Measurements from ENCODE around the gene TBC1D16. TPM values are rescaled to one million over a fixed set of nuclear protein-coding genes. Genes with fewer than 3 reads are reported as not detected.

Gene TBC1D16
- total RNA-seq, 1 donor = 37.8 TPM

GRCh38 chr17:79888009-79888540 lies 147.6 kb downstream of the TBC1D16 start:
- DNase-seq (ENCODE audit: low read depth) = no peak
- H3K4me3 ChIP-seq (ENCODE audit: low read depth, low read length) = no peak overlapping the region
- TF ChIP-seq CTCF (IDR thresholded peaks at IDR 0.05; ENCODE audit: insufficient read depth, low read length) = no peak

- no peak for TF ChIP-seq CTCF (IDR thresholded peaks at IDR 0.05; ENCODE audit: insufficient read depth, low read length)
- DNase-seq (ENCODE audit: low read depth) = no peak
These were observed 148.2 kb downstream of the TBC1D16 start for GRCh38 chr17:79887451-79887991.

GRCh38 chr17:79883202-79883601 lies 152.5 kb downstream of the TBC1D16 start:
- DNase-seq (ENCODE audit: low read depth) = no peak
- TF ChIP-seq CTCF (IDR thresholded peaks at IDR 0.05; ENCODE audit: insufficient read depth, low read length) = no peak
- H3K4me3 ChIP-seq (ENCODE audit: low read depth, low read length) = no peak overlapping the region

More at GRCh38 chr17:79887451-79887991, 148.2 kb downstream of the TBC1D16 start:
- H3K4me3 ChIP-seq (ENCODE audit: low read depth, low read length) = no peak overlapping the region

Other genes with a start within 250 kb of the TBC1D16 start
- gene CBX8, start 238.8 kb downstream of the TBC1D16 start, total RNA-seq (ENCODE audit: low replicate concordance) = 1.5 and 1.7 TPM in 2 replicates
- 8.3 and 12.8 TPM in 2 replicates for gene CBX4, start 196.4 kb downstream of the TBC1D16 start, total RNA-seq (ENCODE audit: low replicate concordance)
- 3.0 and 5.2 TPM in 2 replicates for gene CCDC40, start 770 bp upstream of the TBC1D16 start, total RNA-seq (ENCODE audit: low replicate concordance)
- 66.6 and 75.1 TPM in 2 replicates for gene GAA, start 65.7 kb upstream of the TBC1D16 start, total RNA-seq (ENCODE audit: low replicate concordance)
- 85.9 and 127 TPM in 2 replicates for gene EIF4A3, start 111.3 kb upstream of the TBC1D16 start, total RNA-seq (ENCODE audit: low replicate concordance)
- gene CARD14, start 134.2 kb upstream of the TBC1D16 start, total RNA-seq (ENCODE audit: low replicate concordance) = 0.09 TPM in 1 of 2 replicates, not detected in the other
- gene SGSH, start 184.5 kb upstream of the TBC1D16 start, total RNA-seq (ENCODE audit: low replicate concordance) = 17.6 and 80.9 TPM in 2 replicates
- 8.5 and 12.2 TPM in 2 replicates for gene SLC26A11, start 184.6 kb upstream of the TBC1D16 start, total RNA-seq (ENCODE audit: low replicate concordance)
- gene RNF213, start 225.0 kb upstream of the TBC1D16 start, total RNA-seq (ENCODE audit: low replicate concordance) = 88.7 and 143 TPM in 2 replicates

All from fibroblast of the aortic adventitia (primary cell).